ENCODE measurements around the gene CD1D. TPM values are rescaled to one million over a fixed set of nuclear protein-coding genes. Genes with fewer than 3 reads are reported as not detected.

Gene CD1D
- total RNA-seq, 1 experiment from 2014 or later: not detected

DNA sequence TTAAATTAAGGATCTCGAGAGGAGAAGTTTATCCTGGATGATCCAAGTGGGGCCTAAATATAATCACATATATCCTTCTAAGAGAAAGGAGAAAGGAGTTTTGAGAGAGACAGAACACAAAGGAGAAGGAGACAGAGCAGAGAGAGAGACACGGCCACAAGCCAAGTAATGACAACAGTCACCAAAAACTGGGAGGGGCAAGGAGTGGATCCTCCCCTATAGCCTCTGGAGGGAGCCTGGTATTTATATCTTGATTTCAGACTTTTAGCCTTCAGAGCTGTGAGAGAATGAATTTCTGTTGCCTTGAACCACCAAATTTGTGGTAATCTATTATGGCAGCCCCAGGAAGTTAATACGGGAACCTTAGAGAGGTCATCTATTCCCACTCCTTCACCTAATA lies 49.5 kb upstream of the CD1D start (continued):
- TF ChIP-seq, protein P1, sequence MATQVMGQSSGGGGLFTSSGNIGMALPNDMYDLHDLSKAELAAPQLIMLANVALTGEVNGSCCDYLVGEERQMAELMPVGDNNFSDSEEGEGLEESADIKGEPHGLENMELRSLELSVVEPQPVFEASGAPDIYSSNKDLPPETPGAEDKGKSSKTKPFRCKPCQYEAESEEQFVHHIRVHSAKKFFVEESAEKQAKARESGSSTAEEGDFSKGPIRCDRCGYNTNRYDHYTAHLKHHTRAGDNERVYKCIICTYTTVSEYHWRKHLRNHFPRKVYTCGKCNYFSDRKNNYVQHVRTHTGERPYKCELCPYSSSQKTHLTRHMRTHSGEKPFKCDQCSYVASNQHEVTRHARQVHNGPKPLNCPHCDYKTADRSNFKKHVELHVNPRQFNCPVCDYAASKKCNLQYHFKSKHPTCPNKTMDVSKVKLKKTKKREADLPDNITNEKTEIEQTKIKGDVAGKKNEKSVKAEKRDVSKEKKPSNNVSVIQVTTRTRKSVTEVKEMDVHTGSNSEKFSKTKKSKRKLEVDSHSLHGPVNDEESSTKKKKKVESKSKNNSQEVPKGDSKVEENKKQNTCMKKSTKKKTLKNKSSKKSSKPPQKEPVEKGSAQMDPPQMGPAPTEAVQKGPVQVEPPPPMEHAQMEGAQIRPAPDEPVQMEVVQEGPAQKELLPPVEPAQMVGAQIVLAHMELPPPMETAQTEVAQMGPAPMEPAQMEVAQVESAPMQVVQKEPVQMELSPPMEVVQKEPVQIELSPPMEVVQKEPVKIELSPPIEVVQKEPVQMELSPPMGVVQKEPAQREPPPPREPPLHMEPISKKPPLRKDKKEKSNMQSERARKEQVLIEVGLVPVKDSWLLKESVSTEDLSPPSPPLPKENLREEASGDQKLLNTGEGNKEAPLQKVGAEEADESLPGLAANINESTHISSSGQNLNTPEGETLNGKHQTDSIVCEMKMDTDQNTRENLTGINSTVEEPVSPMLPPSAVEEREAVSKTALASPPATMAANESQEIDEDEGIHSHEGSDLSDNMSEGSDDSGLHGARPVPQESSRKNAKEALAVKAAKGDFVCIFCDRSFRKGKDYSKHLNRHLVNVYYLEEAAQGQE (IDR thresholded peaks at IDR 0.05; ENCODE audit: low read depth): no peak
- TF ChIP-seq, protein P2, sequence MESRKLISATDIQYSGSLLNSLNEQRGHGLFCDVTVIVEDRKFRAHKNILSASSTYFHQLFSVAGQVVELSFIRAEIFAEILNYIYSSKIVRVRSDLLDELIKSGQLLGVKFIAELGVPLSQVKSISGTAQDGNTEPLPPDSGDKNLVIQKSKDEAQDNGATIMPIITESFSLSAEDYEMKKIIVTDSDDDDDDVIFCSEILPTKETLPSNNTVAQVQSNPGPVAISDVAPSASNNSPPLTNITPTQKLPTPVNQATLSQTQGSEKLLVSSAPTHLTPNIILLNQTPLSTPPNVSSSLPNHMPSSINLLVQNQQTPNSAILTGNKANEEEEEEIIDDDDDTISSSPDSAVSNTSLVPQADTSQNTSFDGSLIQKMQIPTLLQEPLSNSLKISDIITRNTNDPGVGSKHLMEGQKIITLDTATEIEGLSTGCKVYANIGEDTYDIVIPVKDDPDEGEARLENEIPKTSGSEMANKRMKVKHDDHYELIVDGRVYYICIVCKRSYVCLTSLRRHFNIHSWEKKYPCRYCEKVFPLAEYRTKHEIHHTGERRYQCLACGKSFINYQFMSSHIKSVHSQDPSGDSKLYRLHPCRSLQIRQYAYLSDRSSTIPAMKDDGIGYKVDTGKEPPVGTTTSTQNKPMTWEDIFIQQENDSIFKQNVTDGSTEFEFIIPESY (IDR thresholded peaks at IDR 0.05; ENCODE audit: extremely low read depth, insufficient replicate concordance, low read length): no peak
- no peak for TF ChIP-seq ZNF274 (IDR thresholded peaks at IDR 0.05; ENCODE audit: low read depth, low read length)
- no peak for TF ChIP-seq CBX3 (IDR thresholded peaks at IDR 0.05; ENCODE audit: low read depth)
- TF ChIP-seq, protein P3, sequence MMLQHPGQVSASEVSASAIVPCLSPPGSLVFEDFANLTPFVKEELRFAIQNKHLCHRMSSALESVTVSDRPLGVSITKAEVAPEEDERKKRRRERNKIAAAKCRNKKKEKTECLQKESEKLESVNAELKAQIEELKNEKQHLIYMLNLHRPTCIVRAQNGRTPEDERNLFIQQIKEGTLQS (IDR thresholded peaks at IDR 0.05): no peak
- no peak for TF ChIP-seq POLR2A (IDR thresholded peaks at IDR 0.05; ENCODE audit: borderline replicate concordance, extremely low read depth, insufficient read depth, insufficient read length)
- no peak for TF ChIP-seq SP1 (IDR thresholded peaks at IDR 0.05; ENCODE audit: low read depth)
- TF ChIP-seq RAD21 (IDR thresholded peaks at IDR 0.05; ENCODE audit: low read depth): no peak

DNA sequence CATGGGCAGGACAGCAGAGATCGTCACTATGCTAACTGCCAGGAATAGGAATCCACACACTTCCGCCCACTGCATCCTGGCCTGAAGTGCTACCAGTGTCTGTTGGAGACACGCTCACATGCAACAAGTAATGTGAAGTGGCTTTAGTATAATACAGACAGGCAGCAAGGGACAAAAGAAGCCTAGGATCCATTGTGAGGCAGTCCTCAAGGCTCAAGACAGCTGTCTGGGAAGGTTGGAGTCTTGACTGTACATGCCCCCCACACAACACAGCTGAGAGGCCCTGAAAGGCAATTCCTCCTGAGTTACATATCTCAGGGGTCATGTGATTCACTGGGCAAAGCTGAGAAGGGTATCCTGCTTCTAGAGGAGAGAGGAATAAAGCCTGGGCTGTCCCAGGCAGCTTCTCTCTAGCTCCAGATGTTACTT lies 39.9 kb upstream of the CD1D start:
- DNase-seq (ENCODE audit: low read depth, low spot score) (no peak), ATAC-seq (no peak)
- Histone ChIP-seq H4K20me1 (ENCODE audit: insufficient read depth) (no peaks in the 10 kb centered on the region), H3K79me2 (ENCODE audit: insufficient read depth, low read length) (no peaks in the 10 kb centered on the region), H3K9me3 (ENCODE audit: control insufficient read depth in 1 of 2, insufficient read depth in 1 of 2, low read depth in 1 of 2, low read length in 2 of 2) (no peaks in the 10 kb centered on the region), H3K4me3 (replicated peaks in 1 of 2; ENCODE audit: low read depth in 1 of 2, low read length in 2 of 2) (no peak overlapping the region), H2AFZ (ENCODE audit: low read depth, low read length, poor library complexity, severe bottlenecking) (no peak overlapping the region), H3K4me1 (ENCODE audit: control insufficient read depth in 1 of 2, insufficient read depth in 2 of 2, low read length in 2 of 2) (no peaks in the 10 kb centered on the region), H3K27me3 (ENCODE audit: insufficient read depth, low read length) (no peaks in the 10 kb centered on the region), H3K36me3 (ENCODE audit: control insufficient read depth in 1 of 2, insufficient read depth in 2 of 2, low read length in 2 of 2) (no peaks in the 10 kb centered on the region), H3K4me2 (ENCODE audit: low read length) (no peak overlapping the region), H3K27ac (ENCODE audit: low read depth, low read length) (no peak overlapping the region), H3K9ac (ENCODE audit: low read length) (no peak overlapping the region), H3K9me2 (ENCODE audit: insufficient read depth) (no peaks in the 10 kb centered on the region)
- intact Hi-C loops (cut with micrococcal nuclease): no loop called here
- ChIA-PET POLR2A (no interaction called here), RAD21 (ENCODE audit: low non-redundant PET in 1 of 2, low total read pairs in 2 of 2, uncharacterized antibody in 2 of 2, unreplicated experiment in 2 of 2) (no interaction called here), CTCF (no interaction called here)
- BruUV-seq (replicated peaks): no TSS peak
- TF ChIP-seq ZNF274 (IDR thresholded peaks at IDR 0.05; ENCODE audit: low read depth, low read length) (no peak), TCF7L2 (IDR thresholded peaks at IDR 0.05; ENCODE audit: borderline replicate concordance, extremely low read depth, insufficient read depth, insufficient read length) (no peak), SRF (IDR thresholded peaks at IDR 0.05; ENCODE audit: low read depth) (no peak), POLR2A (IDR thresholded peaks at IDR 0.05; ENCODE audit: borderline replicate concordance, extremely low read depth, insufficient read depth, insufficient read length) (no peak), CBX3 (IDR thresholded peaks at IDR 0.05; ENCODE audit: low read depth) (no peak), ZFX (IDR thresholded peaks at IDR 0.05) (no peak), SP1 (IDR thresholded peaks at IDR 0.05; ENCODE audit: low read depth) (no peak), ELF1 (IDR thresholded peaks at IDR 0.05; ENCODE audit: borderline replicate concordance, low read depth) (no peak)
- TF ChIP-seq, protein P4, sequence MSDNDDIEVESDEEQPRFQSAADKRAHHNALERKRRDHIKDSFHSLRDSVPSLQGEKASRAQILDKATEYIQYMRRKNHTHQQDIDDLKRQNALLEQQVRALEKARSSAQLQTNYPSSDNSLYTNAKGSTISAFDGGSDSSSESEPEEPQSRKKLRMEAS (IDR thresholded peaks at IDR 0.05): no peak
- TF ChIP-seq, protein P1 (IDR thresholded peaks at IDR 0.05; ENCODE audit: low read depth): no peak

Data from HCT116 (cell line).